Suppressor macrophage (primary cell): ENCODE results near the gene RIMKLA.

Experiments
- DNase-seq, 4 experiments: peaks; one replicate each; pipeline ENCODE4 v3.0.0-alpha.2; 2020 to 2022

The RIMKLA gene

GRCh38 chr1:42430286-42431135, 49.9 kb downstream of the RIMKLA start:
- DNase-seq = peak; percentile 32 to 52 (median 44)

DNA sequence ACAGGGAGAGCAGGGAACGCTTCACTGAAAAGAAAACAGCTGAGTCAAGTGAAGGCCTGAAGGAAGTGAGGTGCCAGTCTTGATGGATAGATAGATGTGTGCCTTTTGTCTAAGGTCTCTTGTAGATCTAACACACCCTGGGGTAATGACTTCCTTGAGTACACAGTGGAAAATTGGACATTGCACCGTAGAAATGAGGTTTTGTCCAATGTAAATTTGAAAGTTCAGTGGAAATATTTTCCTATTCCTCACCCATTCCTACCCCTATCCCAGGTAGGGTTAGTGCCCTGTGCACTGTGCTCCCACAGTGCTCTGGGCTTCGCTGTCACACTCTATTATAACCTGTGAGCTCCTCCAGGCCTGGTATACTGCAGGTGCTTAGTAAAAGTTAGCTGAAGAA, 50.9 kb downstream of the RIMKLA start:
- no peak for DNase-seq

- DNase-seq = no peak
These were observed 52.1 kb downstream of the RIMKLA start for GRCh38 chr1:42432714-42433113.

- DNase-seq = no peak
These were observed 52.8 kb downstream of the RIMKLA start for GRCh38 chr1:42433369-42433768.

DNA sequence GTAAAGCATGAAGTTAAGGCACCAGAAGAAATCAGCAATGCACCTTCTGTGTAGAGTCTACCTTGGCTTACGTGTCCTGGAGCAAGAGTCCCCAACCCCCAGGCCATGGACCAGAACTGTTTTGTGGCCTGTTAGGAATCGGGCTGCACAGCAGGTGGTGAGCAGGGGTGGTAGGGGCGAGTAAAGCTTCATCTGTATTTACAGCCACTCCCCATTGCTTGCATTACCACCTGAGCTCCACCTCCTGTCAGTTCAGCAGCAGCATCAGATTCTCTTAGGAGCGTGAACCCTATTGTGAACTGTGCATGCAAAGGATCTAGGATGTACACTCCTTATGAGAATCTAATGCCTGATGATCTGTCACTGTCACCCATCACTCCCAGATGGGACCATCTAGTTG, 53.7 kb downstream of the RIMKLA start:
- DNase-seq = no peak

DNA sequence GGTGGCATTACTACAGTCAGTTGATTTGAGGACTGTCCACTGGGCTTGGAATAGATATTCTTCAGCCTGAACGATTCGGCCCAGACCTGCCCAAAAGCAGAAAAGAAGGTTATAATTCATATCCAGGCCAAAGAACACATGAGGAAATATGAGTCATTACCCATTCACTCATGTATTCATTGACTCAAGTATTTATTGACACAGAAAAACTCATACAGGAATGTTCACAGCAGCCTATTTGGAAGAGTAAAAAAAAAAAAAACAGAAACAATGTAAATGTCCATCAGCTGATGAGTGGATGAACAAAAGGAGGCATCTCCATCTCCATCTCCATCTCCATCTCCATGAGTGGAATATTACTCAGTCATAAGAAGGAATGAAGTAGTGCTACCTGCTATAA, 59.3 kb downstream of the RIMKLA start:
- DNase-seq = no peak

GRCh38 chr1:42442662-42443061, 62.1 kb downstream of the RIMKLA start:
- DNase-seq = peak; percentile 31 to 78 (median 65)

- DNase-seq = no peak
These were observed 68.7 kb downstream of the RIMKLA start for GRCh38 chr1:42449256-42449655.

- DNase-seq = no peak
These were observed 69.5 kb downstream of the RIMKLA start for GRCh38 chr1:42450061-42450460.

GRCh38 chr1:42453386-42453785, 72.8 kb downstream of the RIMKLA start:
- DNase-seq = no peak

GRCh38 chr1:42454403-42454802, 73.8 kb downstream of the RIMKLA start:
- DNase-seq = no peak

DNA sequence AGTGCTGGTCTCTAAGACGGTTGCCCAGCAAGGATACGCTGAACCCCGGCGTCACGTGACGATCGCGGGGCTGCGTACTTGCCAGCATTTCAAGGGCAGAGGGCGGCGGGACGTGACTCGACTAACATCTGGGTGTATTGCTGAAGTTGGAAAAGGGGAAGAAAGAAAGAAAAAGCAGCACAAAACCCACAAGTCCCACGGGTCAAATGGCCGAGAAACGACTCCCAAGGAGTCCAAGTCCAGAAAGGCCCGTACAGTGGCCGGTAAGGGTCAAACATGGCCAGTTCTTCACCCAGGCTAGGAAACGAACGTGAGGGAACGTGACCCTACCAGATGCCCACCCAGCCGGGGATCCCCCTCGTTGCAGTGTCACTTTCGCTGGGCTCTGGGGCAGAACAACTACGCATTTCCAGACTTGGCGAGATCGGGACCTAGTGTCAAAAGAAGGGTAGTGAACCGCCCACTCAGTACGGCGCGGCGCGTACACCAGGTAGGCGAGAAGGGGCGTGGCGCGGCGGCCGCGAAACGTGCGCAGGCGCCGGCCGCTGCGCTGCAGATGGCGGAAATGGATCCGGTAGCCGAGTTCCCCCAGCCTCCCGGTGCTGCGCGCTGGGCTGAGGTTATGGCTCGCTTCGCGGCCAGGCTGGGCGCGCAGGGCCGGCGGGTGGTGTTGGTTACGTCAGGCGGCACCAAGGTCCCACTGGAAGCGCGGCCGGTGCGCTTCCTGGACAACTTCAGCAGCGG, 75.6 kb downstream of the RIMKLA start, which contains the start of the genes PPCS and ZMYND12:
Gene PPCS, plus strand, starts transcription at position 534 of the 744 bp plus-strand sequence. Its CDS starts 23 bp downstream, at position 557.
Gene ZMYND12, minus strand, starts transcription at position 13 of the 744 bp plus-strand sequence. CDS start 25 bp downstream, outside the sequence.
- DNase-seq = peak; percentile 93 to 96 (median 95)

GRCh38 chr1:42456754-42457089, 76.1 kb downstream of the RIMKLA start:
- DNase-seq = peak; percentile 65 to 84 (median 80)

- no peak for DNase-seq
These were observed 80.6 kb downstream of the RIMKLA start for GRCh38 chr1:42461196-42461595.

- peak; percentile 96 to 98 (median 98) for DNase-seq
These were observed 82.5 kb downstream of the RIMKLA start, which contains the start of gene CCDC30 for GRCh38 chr1:42462828-42463763. TSS of gene CCDC30 (plus strand) at chr1:42463286. CDS start at chr1:42480552, 17,266 bp downstream.

GRCh38 chr1:42463921-42464320, 83.3 kb downstream of the RIMKLA start:
- DNase-seq = no peak

- no peak for DNase-seq
These were observed 85.4 kb downstream of the RIMKLA start for GRCh38 chr1:42466030-42466429.

DNA sequence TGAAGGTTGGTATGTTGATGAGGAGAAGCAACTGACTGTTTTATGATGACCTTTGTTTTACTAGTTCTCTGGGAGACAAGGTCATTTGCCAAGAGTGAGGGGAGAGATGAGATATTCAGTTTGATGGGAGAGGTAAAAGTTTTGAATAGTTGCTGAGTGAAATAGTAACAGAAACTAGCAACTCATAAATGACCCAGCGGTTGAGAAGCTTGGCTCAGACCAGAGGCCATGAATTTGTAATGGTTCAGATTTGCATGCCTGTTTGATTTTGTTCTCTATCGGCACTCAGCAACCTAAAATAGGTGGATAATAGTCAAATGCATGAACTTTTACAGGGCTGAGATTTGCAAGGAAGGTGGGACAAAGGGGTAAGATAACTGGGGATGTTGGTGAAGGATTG, 89.1 kb downstream of the RIMKLA start:
- DNase-seq = no peak
